Measurements from ENCODE around the gene ANKS1A. TPM values are rescaled to one million over a fixed set of nuclear protein-coding genes. Genes with fewer than 3 reads are reported as not detected.

Gene ANKS1A
- total RNA-seq, 2 experiments from 2014 or later, result 6.4 to 6.5 TPM

DNA sequence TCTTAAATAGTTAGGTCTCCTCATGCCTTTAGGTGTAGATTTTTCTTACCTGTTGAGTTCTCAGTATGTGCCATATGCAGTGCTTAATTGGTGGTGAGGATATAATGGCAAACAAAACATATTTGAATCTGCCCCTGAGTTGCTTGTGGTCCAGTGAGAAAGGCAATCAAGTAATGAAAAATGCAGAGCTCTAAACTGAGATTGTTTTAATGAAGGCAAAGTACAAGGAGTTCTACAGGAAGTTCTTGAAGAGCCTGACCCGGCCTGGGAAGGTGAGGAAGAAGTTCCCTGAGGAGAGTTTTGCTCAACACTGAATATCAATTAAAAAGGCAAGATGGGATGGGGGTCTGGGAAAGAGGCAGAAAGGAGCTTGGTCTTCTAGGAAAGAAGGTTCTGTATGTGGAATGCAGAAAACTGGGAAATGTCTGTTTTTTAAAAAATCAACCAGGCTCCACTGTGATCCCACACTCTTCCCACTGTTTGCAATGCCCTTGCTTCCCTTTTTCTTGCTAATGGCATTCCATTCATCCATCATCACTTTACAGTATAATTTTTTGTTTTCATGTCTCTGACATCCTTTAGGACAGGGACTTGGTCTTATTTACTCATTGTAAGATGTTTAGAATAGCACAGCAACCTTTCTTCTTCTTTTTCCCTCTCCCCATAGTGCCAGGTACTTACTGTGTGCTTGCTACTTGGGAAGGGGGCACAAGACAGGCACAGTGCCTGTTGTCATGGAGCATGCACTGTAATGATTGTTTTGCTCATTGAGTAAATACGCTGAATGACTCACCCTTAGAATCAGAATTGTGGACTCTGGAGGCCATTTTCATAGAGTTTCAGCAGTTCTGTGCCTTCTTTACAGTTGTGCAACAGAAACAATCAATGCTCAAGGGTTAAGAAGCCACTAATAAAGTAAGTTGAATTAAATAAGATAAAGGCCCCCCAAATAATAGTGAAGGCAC lies 64.3 kb downstream of the ANKS1A start:
- H3K27me3 Mint-ChIP-seq, result no peaks in the 10 kb centered on the region
- H3K4me3 Mint-ChIP-seq, result no peak overlapping the region
- H3K4me1 Mint-ChIP-seq, result peaks cover 12% of the 10 kb centered on the region
- no peaks in the 10 kb centered on the region for H3K9me3 Mint-ChIP-seq
- no peak for DNase-seq
- H3K36me3 Mint-ChIP-seq, result no peaks in the 10 kb centered on the region
- no peak overlapping the region for H3K27ac Mint-ChIP-seq

DNA sequence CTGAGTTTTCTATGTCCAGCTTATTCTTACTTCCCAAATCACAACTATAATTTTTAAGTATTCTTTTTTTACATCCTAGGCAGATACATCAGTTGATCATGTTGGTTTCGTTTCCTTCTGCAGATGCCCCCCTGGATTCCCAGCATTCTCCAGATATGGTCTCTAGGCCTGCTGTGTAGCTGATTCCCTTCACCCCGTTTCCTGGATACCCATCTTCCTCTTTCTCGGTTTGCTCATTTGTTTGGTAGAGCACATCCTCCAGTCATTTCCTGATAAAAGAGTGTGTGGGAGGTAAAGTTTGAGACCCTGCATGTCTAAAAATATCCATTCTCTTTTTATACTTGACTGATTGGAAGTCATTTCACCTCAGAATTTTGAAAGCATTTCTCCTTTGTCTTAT lies 66.4 kb downstream of the ANKS1A start:
- H3K4me1 Mint-ChIP-seq, result peaks cover 12% of the 10 kb centered on the region
- H3K27ac Mint-ChIP-seq, result peak overlapping the region; percentile 16
- H3K36me3 Mint-ChIP-seq, result no peaks in the 10 kb centered on the region
- H3K27me3 Mint-ChIP-seq, result no peaks in the 10 kb centered on the region
- H3K9me3 Mint-ChIP-seq, result no peaks in the 10 kb centered on the region
- no peak overlapping the region for H3K4me3 Mint-ChIP-seq
- no peak for DNase-seq

GRCh38 chr6:34957231-34957783 lies 68.3 kb downstream of the ANKS1A start:
- Mint-ChIP-seq H3K27ac (no peak overlapping the region), H3K9me3 (no peaks in the 10 kb centered on the region), H3K36me3 (no peaks in the 10 kb centered on the region), H3K4me3 (no peak overlapping the region), H3K27me3 (no peaks in the 10 kb centered on the region), H3K4me1 (peaks cover 16% of the 10 kb centered on the region)
- DNase-seq, result no peak

DNA sequence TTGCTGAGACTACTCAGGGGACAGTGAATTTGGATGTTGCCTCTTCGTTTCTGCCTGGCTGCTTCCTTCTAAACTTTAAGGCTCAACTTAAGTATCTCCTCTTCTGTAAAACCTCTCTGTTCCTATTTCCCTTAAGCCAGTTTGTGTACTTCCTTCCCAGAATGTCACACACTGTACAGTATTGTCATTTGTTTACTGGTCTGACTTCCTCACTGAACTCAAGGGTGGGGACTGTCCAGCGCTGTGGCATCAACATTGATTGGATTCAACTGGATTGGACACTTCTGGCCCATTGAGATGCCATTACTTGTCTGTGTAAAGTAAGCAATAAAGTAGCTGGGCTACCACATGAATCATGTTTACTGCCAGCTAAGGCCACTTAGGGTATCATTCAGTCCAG lies 69.7 kb downstream of the ANKS1A start:
- no peaks in the 10 kb centered on the region for H3K27me3 Mint-ChIP-seq
- no peak overlapping the region for H3K27ac Mint-ChIP-seq
- no peak for DNase-seq
- no peaks in the 10 kb centered on the region for H3K9me3 Mint-ChIP-seq
- H3K4me3 Mint-ChIP-seq, result no peak overlapping the region
- H3K4me1 Mint-ChIP-seq, result peaks cover 16% of the 10 kb centered on the region
- H3K36me3 Mint-ChIP-seq, result no peaks in the 10 kb centered on the region

DNA sequence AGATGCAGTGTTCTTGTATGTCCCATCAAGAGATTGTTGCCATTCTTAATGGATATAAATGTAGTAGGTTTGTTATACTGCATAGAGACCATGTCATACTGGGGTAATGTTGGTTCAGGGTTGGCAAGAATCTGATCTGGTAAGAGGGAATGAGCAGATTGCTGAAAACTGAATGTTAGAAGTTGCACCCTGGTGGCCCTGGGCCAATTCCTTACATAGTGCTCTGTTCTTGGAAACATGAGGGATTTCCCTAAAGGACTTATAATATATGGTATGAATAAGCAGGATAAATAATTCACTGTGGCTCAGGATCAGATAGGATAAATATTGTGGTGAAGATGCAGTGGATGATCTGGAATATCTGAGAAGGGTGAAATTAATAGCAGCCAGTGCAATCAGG lies 70.2 kb downstream of the ANKS1A start:
- Mint-ChIP-seq H3K9me3 (no peaks in the 10 kb centered on the region), H3K27ac (no peak overlapping the region), H3K27me3 (no peaks in the 10 kb centered on the region), H3K4me1 (peaks cover 16% of the 10 kb centered on the region), H3K36me3 (no peaks in the 10 kb centered on the region), H3K4me3 (no peak overlapping the region)
- DNase-seq, result no peak

DNA sequence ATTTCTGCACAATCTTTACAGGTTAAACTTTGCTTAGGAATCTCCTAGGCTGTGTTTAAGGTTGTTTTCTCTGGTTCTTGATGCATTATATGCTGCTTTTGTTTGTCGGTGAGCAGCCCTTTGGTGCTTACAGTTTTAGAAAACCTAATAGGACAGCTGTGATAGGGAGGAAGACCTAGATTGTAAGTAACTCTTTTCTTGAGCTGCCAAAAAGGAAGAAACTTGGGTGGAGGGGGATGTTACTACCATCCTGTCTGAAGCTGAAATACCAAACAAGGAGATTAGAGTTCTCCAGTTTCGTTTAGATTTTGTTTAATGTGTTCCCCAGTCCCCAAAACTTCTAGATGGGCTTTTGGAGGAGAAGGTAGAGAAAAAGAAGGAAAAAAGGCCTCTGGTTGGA lies 72.0 kb downstream of the ANKS1A start:
- Mint-ChIP-seq H3K4me1 (peaks cover 9% of the 10 kb centered on the region), H3K27me3 (no peaks in the 10 kb centered on the region), H3K36me3 (no peaks in the 10 kb centered on the region), H3K9me3 (no peaks in the 10 kb centered on the region), H3K4me3 (no peak overlapping the region), H3K27ac (no peak overlapping the region)
- no peak for DNase-seq

GRCh38 chr6:34961574-34961973 lies 72.5 kb downstream of the ANKS1A start:
- Mint-ChIP-seq H3K4me3 (no peak overlapping the region), H3K36me3 (no peaks in the 10 kb centered on the region), H3K4me1 (peaks cover 7% of the 10 kb centered on the region), H3K27me3 (no peaks in the 10 kb centered on the region), H3K9me3 (no peaks in the 10 kb centered on the region), H3K27ac (no peak overlapping the region)
- no peak for DNase-seq

DNA sequence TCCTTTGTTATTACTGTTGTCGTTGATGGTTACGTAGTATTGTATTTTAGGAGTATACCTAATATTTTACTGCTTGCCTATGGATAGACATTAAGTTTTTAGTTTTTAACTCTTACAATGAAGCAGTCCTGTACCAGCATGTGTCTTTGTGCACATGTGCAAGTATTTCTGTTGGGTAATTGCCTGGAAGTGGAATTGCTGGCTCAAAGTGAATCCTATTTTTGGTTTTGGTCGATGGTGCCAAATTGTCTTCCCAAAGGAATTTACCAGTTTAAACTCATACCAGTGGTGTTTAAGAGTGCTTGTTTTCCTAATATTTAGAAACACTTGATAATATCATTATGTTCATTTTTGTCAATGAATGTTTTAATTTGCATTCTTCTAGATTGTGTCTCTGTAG lies 75.5 kb downstream of the ANKS1A start:
- Mint-ChIP-seq H3K27ac (no peak overlapping the region), H3K36me3 (no peaks in the 10 kb centered on the region), H3K4me3 (no peak overlapping the region), H3K9me3 (no peaks in the 10 kb centered on the region), H3K27me3 (no peaks in the 10 kb centered on the region), H3K4me1 (peaks cover 4% of the 10 kb centered on the region)
- DNase-seq, result no peak

DNA sequence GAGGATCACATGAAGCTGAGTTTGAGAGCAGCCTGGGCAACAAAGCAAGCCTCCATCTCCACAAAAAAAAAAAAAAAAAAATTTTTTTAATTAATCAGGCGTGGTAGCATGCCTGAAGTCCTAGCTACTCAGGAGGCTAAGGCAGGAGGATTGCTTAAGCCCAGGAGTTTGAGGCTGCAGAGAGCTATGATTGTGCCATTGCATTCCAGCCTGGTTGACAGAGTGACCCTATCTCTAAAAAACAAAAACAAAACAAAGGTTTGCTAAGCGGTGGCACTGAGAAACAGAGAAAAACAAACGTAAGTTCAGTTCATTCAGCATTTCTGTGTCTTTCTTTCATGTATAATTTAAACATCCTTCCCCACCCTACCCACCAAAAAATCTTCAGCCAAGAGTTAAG lies 78.4 kb downstream of the ANKS1A start:
- Mint-ChIP-seq H3K9me3 (no peaks in the 10 kb centered on the region), H3K27ac (no peak overlapping the region), H3K4me3 (no peak overlapping the region), H3K36me3 (no peaks in the 10 kb centered on the region), H3K4me1 (no peaks in the 10 kb centered on the region), H3K27me3 (no peaks in the 10 kb centered on the region)
- DNase-seq, result no peak

GRCh38 chr6:34969662-34970265 lies 80.7 kb downstream of the ANKS1A start:
- H3K9me3 Mint-ChIP-seq, result no peaks in the 10 kb centered on the region
- peaks cover 5% of the 10 kb centered on the region for H3K36me3 Mint-ChIP-seq
- no peak overlapping the region for H3K27ac Mint-ChIP-seq
- no peak overlapping the region for H3K4me3 Mint-ChIP-seq
- DNase-seq, result no peak
- no peaks in the 10 kb centered on the region for H3K4me1 Mint-ChIP-seq
- no peaks in the 10 kb centered on the region for H3K27me3 Mint-ChIP-seq

DNA sequence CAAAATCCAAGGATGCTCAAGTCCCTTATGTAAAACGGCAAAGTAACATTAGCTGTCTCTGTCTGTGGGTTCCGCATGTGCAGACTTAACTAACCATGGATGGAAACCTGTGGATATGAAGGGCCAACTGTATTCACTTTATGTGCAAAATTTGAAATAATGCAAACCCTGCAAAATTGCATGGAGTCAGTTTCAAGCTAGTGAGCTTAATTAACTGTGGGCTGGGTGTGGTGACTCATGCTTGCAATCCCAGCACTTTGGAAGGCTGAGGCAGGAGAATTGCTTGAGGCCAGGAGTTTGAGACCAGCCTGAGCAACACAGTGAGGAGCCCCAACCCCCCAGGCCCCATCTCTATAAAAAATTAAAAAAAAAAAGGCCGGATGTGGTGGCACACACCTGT lies 81.4 kb downstream of the ANKS1A start:
- H3K27me3 Mint-ChIP-seq, result no peaks in the 10 kb centered on the region
- peaks cover 5% of the 10 kb centered on the region for H3K36me3 Mint-ChIP-seq
- H3K27ac Mint-ChIP-seq, result no peak overlapping the region
- DNase-seq, result no peak
- H3K4me3 Mint-ChIP-seq, result no peak overlapping the region
- H3K9me3 Mint-ChIP-seq, result no peaks in the 10 kb centered on the region
- no peaks in the 10 kb centered on the region for H3K4me1 Mint-ChIP-seq

DNA sequence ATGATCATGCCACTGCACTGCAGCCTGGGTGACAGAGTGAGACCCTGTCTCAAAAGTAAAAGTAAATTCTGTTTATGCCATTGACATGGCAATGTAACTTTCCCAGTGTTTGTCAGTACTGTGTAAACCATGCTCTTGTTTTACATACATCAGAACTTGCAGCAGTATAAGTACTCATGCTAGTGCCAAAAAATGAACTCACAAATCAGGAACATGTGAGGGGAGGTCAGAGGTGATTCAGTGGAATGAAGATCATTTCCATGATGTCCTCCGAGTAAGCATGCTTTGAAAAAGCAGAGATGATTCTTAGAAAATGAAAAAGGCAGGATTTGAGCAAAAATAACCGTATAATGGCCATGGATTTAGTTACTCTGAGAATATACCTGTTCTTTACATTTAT lies 81.9 kb downstream of the ANKS1A start:
- Mint-ChIP-seq H3K4me3 (no peak overlapping the region), H3K27me3 (no peaks in the 10 kb centered on the region), H3K27ac (no peak overlapping the region), H3K9me3 (no peaks in the 10 kb centered on the region), H3K4me1 (no peaks in the 10 kb centered on the region), H3K36me3 (peaks cover 5% of the 10 kb centered on the region)
- no peak for DNase-seq

GRCh38 chr6:34973547-34974248 lies 84.6 kb downstream of the ANKS1A start:
- peaks cover 5% of the 10 kb centered on the region for H3K36me3 Mint-ChIP-seq

GRCh38 chr6:34974249-34974642 lies 85.2 kb downstream of the ANKS1A start:
- H3K36me3 Mint-ChIP-seq, result peaks cover 5% of the 10 kb centered on the region
- no peak overlapping the region for H3K4me3 Mint-ChIP-seq
- no peaks in the 10 kb centered on the region for H3K27me3 Mint-ChIP-seq
- H3K9me3 Mint-ChIP-seq, result no peaks in the 10 kb centered on the region
- no peaks in the 10 kb centered on the region for H3K4me1 Mint-ChIP-seq
- DNase-seq, result no peak
- H3K27ac Mint-ChIP-seq, result peak overlapping the region; percentile 54

More at GRCh38 chr6:34973547-34974248, 84.6 kb downstream of the ANKS1A start:
- Mint-ChIP-seq H3K27me3 (no peaks in the 10 kb centered on the region), H3K4me3 (no peak overlapping the region), H3K27ac (no peak overlapping the region), H3K9me3 (no peaks in the 10 kb centered on the region), H3K4me1 (no peaks in the 10 kb centered on the region)
- no peak for DNase-seq

DNA sequence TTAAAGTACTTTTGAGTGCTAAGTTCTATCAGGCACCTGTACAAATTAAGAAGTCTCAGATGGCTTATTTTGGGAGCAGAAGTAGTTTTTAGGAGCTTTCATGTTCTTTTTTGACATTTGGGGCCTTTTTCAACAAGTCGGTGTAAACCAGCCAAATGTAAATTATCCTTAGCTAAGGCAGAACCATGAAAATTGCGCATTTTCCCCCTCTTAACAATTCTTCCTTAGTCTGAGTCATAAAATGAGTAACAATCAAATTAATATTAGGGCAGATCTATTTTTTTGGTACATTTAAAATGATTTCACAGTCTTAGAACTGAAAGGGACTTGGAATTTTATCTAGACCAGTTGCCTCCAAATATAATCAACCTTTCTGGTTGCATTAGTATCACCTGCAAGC lies 87.2 kb downstream of the ANKS1A start:
- Mint-ChIP-seq H3K27me3 (no peaks in the 10 kb centered on the region), H3K36me3 (peaks cover 5% of the 10 kb centered on the region), H3K27ac (no peak overlapping the region), H3K9me3 (no peaks in the 10 kb centered on the region), H3K4me1 (no peaks in the 10 kb centered on the region), H3K4me3 (no peak overlapping the region)
- no peak for DNase-seq
